LoVo (cell line): ENCODE measurements around the gene WDR38.

Source experiments
- DNase-seq: peaks from one replicate; pipeline ENCODE4 v3.0.0-alpha.2; 2016; ENCODE audit warnings: low spot score

WDR38 gene

DNA sequence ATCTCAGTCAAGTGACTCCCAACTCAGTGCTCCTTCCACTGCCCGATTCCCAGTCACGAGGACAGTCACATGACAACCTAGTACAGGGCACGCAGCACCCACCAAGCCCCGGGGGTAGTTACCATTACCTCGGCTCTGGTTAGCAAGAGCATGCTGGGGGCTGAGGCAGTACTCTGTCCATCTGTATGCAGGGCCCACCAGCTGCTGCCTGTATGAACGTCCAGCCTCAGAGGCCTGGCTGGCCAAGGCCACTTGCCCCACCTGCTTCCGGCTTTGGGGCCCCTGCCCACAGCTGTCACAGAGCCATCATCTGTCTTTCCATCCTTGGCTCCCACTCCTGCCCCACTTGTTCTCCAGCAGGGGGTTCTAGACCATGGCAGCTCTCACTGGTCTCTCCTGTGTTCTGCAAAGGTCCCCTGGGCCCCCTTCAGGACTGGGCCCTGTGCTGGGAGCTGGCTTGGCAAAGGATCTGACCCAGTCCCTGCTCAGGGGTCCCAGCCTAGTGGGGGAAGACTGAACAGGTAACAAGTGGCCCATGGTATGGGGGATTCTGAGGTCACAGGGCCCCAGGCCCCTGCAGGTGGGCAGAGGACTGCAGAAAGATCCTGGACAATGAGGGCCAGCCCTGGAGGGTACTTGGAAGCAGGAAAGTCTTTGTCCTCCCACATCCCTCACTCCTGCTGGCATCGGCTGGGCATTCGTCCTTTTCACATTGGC lies 5.2 kb downstream of the WDR38 start:
- no peak for DNase-seq

DNA sequence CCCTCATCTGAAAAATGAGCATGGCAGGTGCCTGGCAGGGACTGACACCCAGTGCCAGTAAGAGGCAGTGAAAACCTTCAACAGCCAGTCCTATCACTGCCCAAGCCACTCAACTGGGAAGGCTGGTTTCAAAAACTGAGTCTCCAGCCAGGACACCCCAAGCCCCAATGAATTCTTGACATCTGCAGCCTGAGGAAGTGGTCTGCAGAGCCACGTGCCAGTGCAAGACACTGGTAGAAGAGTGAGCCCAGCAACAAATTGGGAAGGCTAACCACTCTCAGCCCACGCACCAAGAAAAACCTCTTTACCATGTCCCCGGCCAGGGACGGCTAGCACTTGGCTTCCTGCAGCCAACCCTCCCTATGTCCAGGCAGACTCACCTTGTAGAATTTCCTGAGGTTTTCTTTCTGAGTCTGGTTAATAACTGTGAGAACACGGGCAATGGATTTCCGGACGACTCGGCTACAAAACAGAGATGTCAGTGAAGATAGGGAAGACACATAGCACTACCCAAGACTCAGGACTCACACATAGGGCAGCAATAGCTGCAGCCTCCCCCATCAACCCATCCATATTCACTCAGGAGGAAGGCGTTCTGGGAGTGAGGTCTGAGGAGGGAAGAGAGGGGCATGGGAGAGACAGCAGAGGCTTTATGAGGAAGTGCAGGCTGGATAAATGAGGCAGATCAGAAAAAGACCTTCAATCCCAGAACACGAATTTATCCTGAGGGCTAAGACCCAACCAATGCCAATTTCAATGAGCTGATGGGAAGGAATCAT lies 6.7 kb downstream of the WDR38 start:
- no peak for DNase-seq

DNA sequence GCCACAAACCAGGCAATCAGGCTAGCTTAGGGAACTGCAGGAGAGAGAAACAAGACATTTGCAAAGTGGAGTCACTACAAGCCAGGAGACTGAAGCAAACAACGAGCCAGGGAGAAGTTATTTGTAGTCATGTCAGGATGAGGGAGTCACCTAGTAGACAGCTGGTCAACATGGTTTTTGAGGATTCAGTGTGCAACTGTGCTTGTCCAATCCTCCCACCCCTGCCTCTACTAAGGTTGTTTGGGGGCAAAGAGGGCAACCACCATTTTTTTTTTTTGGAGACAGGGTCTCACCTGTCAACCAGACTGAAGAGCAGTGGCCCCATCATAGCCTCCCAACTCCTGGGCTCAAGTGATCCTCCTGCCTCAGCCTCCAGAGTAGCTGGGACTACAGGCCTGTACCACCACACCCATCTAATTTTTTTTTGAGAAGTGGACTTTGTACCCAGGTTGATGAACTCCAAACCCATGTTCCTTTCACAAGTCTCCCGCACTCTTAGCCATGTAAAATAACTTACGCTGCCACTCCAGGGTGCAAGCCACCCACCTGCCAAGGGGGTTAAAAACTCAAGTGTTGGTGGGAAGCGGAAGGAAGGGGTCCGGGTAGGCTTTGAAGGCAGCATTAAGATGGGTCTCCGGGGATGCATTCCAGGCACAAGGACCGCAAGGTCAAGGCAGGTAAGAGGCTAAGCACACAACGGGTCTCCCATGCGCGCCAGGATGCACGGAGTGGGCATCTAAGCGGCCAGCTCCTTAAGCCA lies 7.5 kb downstream of the WDR38 start:
- peak; percentile 22 for DNase-seq

DNA sequence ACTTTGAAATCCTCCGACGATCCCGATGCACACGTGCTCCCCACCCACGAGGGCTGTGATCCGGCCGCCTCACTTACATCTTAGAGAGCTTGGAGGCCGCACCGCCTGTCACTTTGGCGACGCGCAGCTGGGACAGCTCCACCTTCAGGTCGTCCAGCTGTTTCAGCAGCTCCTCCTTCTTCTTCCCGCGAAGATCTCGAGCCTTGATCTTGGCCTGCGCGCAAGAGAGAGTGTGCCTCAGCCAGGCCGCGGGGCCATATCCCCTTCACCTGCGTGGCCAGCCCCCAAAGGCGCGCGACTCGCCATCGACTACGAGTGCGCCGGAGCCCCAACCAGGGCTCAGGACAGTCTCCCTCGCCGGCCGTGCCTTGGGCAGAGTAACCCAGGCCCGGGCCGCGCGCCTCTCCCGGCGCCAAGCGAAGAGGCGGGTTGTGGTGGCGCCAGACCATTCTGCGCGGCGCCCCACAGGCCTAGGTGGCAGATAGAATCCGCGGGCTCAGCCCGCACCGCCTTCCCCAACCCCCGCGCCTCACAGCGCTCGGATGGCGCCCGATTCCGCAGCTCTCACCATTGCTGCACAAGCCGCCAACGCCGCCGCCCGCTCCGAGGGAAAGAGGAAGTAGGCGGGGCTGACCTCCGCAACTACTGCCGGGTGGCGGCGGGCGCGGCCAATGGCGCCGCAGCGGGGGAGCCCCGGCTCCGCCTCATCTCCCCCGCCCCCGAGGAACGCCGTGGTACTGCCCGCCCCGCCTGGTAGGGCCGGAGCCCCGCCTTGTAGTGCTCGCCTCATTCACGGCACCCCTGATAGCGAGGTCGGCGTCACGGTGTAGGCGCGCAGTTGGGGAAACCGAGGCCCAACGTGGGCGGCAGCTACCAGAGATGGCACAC lies 8.3 kb downstream of the WDR38 start, which contains the start of the genes ARPC5L and RPL35:
TSS of gene ARPC5L (plus strand) at position 789 of the 888 bp plus-strand sequence. CDS start 7,161 bp downstream, outside the sequence.
TSS of gene RPL35 (minus strand) at position 616 of the 888 bp plus-strand sequence. CDS start at position 571, 45 bp downstream.
- peak; percentile 95 for DNase-seq

DNA sequence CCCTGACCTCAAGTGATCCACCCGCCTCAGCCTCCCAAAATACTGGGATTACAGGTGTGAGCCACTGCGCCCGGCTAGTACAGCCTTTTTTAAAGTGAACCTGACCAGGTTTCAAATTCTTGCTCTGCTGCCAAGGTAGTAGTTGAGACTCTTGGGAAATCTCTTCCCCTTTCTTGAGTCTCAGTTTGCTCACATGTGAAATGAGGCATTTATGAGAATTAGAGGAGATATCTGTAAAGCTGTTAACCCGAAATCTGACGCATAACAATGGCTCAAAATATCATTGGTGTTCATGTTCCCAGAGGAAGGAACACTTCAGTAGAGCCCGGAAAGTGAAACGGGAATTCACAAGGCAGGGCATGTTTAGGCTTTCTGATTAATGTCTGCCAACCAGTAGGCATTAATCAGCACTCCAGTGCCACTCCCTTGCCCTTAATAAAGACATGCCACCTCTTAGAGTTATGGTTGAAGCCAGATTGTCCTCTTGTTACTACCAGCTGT lies 10.2 kb downstream of the WDR38 start:
- DNase-seq: no peak

DNA sequence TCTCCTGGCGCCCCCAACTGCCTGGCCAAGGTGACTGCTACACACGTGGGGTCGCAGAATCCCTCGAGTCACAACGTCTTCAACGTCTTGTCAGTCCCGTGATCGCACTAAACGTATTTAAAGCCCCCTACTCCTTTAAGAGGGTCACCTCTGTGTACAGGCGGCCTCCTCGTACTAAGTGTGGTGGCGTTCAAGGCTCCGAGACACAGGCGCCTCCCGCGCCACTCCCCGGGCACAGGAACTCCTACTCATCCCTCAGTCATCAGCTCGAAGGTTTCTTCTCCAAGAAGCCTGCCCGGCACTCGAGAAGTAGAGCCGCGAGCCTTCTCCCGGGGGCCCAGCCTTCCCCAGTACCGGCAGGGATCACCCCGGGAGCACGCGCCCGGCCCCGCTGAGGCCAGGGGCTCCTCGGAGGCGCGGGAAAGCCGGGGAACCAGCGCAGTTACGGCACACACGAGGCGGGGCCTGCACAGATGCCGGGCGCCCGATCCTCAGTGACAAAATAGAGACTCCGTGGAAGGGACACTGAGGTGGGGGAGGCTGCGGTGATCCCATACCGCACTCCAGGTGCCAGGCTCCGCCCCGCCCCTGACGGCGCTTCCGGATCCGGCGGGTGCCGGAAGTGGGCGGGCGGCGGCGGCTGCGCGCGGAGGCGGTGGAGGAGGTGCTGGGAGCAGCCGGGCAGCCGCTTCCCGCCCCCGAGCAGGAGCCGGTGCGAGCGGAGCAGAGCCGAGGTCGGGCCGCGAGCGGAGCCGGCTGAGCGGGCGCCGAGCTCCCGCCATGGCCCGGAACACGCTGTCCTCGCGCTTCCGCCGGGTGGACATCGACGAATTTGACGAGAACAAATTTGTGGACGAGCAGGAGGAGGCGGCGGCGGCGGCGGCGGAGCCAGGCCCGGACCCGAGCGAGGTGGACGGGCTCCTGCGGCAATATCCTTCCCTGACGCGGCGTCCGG lies 15.5 kb downstream of the WDR38 start:
- peak; percentile 86 for DNase-seq

DNA sequence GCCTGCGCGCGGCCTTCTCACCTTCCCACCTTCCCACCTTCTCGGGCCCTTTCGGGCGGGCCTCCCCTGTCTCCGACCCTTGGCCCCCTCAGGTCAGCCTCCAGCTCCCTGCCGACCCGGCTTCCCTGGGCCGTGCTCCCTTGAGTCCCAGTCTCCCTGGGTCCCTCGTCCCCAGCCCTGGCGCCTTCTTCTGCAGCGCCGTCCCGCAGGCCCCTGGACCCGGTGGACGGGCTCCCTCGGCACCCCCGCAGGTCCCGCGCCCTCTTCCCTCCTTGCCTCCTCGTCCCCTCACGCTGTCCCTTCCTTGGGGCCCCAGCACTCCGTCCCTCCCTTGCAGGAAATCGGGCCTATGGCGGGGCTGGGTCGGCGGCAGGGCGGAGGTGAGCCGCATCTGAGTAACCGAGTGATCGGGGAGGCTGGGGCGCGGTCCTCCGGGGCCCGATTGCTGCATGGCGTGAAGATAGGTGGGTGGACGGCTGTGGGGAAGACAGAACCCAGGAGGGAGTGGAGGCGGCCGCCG lies 16.3 kb downstream of the WDR38 start:
- no peak for DNase-seq

DNA sequence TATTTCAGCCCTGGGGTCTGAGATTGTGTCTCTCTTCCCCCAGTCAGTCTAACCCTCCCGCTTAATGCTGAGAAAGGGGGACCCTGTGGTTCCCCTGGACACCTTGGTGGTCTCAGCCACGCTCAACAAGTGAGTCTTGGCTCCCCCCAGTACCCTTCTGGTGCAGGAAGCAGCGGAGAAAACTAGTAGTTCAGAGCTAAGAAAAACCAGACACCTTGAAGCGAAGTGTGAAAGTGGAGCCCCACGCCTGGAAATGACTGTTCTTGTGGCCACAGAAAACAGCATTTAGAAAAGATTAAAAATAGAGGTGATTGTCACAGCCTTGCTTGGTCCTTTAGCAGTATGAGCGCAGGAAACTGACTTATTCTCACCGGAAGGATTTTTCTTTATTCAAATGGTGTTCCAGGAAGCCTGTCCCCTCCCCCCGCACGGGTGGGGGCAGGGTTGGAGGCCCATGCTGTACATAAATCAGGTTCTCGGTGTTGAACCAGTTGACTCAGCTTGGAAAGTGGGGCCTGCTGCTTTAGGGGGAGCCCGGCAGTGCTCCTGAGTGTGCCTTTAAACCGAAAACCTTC lies 16.8 kb downstream of the WDR38 start:
- DNase-seq: no peak

DNA sequence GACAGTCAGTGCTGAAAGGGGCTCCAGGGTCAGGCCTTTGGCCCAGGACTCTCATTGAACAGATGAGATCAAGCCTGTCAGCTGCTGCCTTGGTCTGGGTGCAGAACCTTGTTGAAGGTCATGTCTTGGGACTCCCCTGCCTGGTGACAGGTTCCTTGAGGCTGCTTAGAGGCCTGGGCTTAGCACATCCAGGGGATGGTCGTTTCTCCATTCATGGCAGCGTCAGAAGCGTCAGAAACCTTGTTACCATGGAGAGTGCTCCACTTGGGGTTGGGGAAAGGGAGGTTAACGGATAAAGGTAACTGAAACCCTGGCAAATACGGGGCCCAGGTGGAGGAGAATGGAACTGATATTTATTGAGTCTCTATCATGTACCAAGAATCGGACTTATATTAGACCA lies 17.5 kb downstream of the WDR38 start:
- DNase-seq: no peak

DNA sequence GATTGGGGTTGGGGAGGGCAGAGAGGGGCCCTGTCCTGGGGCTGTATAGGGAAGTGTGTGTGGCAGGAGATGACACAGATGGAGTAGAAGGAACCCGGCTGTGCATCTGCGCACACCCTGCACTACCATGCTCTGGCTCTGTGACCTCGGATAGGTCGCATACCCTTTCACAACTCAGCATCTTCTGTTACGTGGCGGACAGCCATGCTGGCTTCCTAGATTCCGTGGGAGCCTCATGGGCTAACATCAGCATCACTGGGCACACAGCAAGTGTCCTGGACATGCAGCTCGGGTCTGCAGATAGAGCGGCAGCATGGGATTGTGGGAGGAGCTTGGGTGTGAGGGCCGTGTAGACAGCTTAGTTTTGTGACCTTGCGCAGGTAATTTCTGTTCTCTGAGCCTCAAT lies 17.9 kb downstream of the WDR38 start:
- DNase-seq: no peak

DNA sequence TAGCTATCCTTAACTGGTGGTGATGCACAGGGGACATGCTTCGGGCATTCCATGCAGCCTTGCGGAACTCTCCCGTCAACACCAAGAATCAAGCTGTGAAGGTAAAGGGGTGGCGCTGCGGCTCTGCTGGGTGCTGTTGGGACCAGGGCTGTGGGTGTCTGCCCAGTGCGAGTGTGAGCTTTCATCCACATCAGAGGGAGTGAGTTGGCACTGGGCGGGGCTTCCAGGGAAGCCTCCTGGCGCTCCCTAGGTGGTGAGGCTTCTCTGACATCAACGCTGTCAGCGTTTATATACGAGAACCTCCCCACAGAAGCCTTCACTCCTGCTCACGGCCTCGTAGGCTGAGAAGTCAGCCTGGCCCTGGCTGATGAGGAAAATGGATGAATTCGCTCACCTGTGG lies 20.4 kb downstream of the WDR38 start:
- no peak for DNase-seq

DNA sequence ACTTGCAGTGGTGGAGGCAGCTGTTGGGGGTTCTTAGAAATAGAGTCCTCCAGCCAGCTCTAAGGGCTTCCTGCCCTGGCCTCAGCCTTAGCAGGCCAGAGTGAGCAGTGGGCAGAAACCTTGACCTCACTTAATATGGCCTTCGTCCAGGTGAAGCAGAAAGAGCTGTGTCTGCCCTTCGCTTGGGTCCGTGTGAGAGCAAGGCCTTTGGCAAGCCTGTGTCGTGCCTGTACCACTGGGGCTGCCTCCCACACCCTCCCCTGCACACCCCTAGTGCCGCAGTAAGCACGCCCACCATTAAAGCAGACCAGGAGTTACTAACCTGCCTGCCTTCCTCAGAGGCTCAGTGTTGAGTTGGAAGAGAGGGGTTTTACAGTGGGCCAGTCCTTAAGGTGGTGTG lies 22.2 kb downstream of the WDR38 start:
- DNase-seq: no peak

DNA sequence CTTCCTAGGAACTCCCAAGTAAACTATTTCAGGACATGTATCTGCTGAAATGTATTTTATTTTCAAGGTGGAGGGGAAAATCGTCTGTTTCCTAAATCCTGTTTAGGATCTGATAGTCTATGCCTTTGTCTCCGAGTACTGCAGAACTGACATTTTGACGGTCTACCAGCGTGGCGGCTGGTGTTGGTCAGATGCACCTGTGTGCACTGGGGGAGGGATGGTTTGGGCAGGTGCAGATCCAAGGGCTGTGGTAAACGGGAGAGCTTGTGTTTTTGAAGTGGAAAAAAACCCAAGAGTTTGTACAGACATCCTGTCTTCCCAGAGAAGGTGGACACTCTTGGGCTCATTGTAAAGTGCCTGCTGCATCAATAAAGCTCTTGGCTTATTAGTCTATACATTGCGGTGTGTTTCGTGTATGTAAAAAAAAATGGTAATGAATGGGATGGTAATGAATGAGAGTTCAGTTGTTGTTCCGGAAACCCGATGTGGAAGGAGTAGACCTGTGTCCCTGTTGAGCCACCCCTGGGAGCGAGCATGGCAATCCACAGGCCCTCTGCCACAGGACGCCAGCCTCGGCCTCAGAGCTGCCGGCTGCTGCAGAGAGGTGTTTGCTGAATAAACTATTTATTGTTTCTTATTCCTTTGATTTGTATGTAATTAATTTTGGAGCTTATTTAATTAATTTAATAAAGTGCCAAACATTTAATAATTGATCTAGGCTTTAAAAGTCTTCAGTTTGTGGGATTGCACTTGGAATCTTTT lies 23.9 kb downstream of the WDR38 start:
- DNase-seq: no peak

DNA sequence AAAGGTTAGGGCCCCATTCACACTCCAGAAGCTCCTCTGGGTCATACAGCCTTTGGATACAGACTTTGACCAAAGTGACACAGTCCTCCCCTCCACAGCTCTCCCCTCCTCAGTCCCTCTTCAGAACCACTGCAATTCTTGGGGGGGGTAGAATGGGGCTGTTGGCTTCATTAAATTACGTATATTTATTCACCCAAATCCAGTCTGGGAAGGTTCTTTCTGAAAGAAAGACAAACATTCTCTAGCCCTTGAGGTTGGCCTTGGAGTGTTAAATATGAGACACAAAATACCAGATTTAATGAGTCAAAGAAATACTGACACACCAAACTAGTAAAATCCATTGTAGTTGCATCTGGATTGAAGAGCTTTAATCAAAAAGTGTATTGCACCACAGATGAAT lies 24.8 kb downstream of the WDR38 start:
- DNase-seq: no peak

DNA sequence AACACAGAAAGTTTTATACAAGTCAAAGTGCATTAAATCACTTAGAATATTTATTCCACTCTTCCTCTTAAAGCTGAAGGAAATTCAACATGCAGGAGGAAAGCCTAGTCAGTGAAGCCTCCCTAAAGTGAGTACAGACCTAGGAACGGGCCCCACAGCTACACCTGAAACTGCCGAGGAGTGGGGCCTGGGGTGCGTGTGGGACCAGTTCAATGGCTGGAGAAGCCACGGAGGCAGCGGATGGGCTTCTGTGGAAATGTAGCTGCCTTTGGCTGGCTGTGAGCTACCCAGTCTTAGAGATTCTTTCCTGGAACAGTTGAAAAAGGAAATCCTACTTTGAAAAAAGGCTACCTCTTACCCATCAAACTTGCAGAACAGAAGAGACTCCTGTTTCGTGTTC lies 25.3 kb downstream of the WDR38 start:
- DNase-seq: no peak

DNA sequence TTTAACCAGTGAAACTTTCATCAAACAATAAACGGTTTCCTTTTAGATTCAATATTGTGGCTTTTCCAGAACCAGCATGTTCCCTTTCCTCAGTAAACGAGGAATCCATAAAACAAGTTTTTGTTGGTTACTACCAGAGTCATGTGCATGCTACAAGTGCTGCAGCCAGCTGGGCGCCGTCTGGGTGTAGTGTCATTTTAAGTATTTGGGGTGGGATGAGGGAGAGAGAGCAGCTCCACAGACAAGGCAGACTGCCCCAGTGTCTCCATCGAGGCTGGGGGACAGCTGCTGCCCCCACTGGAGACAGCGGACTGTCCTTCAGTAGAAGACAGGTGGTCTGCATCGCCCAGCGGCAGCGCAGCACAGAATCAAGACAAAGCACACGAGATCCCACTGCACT lies 26.0 kb downstream of the WDR38 start:
- DNase-seq: no peak

DNA sequence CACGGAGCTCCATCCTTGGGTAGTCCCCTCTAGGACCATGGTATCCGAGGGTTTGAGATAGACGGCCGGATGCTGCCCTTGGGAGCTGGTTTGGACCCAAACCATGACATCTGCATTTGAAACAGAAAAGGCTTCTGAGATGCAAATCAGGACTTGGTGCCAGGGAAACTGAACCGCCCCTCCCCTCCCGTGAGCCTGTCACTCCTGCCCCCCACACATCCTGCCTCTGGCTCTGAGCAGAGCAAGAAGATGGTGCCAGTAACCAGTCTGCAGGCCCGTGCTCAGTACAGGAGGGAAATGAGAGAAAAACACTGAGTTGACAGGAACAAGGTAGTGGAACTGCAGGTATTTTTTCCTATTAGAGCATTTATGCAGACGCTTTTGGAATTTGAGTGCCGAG lies 27.2 kb downstream of the WDR38 start:
- no peak for DNase-seq

DNA sequence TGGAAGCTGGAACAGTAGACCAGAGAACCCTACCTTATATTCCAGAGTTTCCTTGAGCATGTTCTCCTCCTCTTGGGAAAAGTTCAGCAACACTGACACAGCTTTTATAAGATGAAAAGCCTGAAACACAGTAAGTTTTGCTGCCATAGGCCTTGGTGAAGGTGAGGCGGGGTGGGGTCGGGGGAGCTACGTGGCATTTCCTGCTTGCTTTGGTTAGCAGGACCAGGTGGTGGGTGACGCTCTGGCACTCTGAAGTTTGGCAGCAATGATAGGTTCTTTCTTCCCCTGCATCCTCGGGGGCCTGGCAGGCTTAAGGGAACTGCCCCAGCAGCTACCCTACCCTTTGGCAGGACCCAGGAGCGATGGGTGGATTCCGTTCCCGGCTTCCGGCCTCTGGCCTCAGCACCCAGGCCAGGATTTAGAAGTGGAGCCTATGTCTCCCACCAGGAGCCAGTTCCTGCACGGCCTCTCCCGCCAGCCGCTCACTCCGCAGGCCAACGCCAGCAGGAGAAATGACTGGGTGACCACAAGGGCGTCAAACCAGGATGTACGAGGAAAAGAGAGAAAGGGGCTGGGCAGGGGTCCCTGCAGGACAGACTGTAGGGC lies 28.0 kb downstream of the WDR38 start:
- DNase-seq: no peak
